ENCODE results near the gene CHP1. TPM values are rescaled to one million over a fixed set of nuclear protein-coding genes. Genes with fewer than 3 reads are reported as not detected.
A peak's percentile ranks its signal among the peaks of the same experiment; 100 is the strongest.

CHP1 gene
- total RNA-seq: 100 to 1,000 TPM in 3 of 4 donors, 10 to 100 TPM in 1; 77.9 to 168 (median 132) TPM

GRCh38 chr15:41230650-41231421, at the start of gene CHP1, which contains the start of gene EXD1:
TSS of gene CHP1 (plus strand) at chr15:41231268. CDS start at chr15:41231383, 115 bp downstream.
TSS of gene EXD1 (minus strand) at chr15:41230757. CDS start at chr15:41226575, 4,182 bp downstream.
- H3K27ac ChIP-seq: peak within 1 kb of the TSS; percentile 88 to 96 (median 92)
- 0 to 1% methylated on average over 66 to 72 of the region's 72 CpGs for WGBS, 2 donors

GRCh38 chr15:41182266-41182665, 48.8 kb upstream of the CHP1 start:
- Histone ChIP-seq H3K27me3 (no peaks in the 10 kb centered on the region), H3K36me3 (no peaks in the 10 kb centered on the region), H3K27ac (no peak overlapping the region), H3K4me1 (no peaks in the 10 kb centered on the region), H3K4me3 (no peak overlapping the region), H3K9me3 (no peaks in the 10 kb centered on the region)
- DNase-seq (ENCODE audit: low spot score in 2 of 2): no peak
- WGBS, 2 donors: 59 to 86% methylated on average over 4 of the region's 4 CpGs
- TF ChIP-seq POLR2A (IDR thresholded peaks at IDR 0.05) (no peak), EP300 (IDR thresholded peaks at IDR 0.05) (no peak), CTCF (IDR thresholded peaks at IDR 0.05) (no peak)

More at GRCh38 chr15:41230650-41231421, at the start of gene CHP1, which contains the start of gene EXD1:
- TF ChIP-seq POLR2A (IDR thresholded peaks at IDR 0.05) (peak; percentile 71 to 78), EP300 (IDR thresholded peaks at IDR 0.05) (peak; percentile 82 to 92), CTCF (IDR thresholded peaks at IDR 0.05) (peak; percentile 94 to 98 (median 95))
- H3K36me3 ChIP-seq: no peaks in the 10 kb centered on the region
- peaks cover 0 to 28% (median 10%) of the 10 kb centered on the region in 4 donors for H3K4me1 ChIP-seq
- H3K4me3 ChIP-seq: peak within 1 kb of the TSS; percentile 70 to 98 (median 90)
- peak; percentile 92 to 96 for DNase-seq (ENCODE audit: low spot score in 2 of 2)
- H3K9me3 ChIP-seq: no peaks in the 10 kb centered on the region
- H3K27me3 ChIP-seq: no peaks in the 10 kb centered on the region

- DNase-seq (ENCODE audit: low spot score in 2 of 2): no peak
- Histone ChIP-seq H3K36me3 (no peaks in the 10 kb centered on the region), H3K4me1 (no peaks in the 10 kb centered on the region), H3K9me3 (no peaks in the 10 kb centered on the region), H3K4me3 (no peak overlapping the region), H3K27me3 (no peaks in the 10 kb centered on the region), H3K27ac (no peak overlapping the region)
- TF ChIP-seq EP300 (IDR thresholded peaks at IDR 0.05): no peak
- no peak for TF ChIP-seq CTCF (IDR thresholded peaks at IDR 0.05)
- no peak for TF ChIP-seq POLR2A (IDR thresholded peaks at IDR 0.05)
- 57 to 61% methylated on average over 2 of the region's 2 CpGs for WGBS, 2 donors
Measured at GRCh38 chr15:41183581-41183980, 47.5 kb upstream of the CHP1 start.

- WGBS, 2 donors: 88 to 90% methylated on average over 1 of the region's 1 CpG
Measured at GRCh38 chr15:41194444-41194843, 36.6 kb upstream of the CHP1 start.

More at GRCh38 chr15:41194444-41194843, 36.6 kb upstream of the CHP1 start:
- DNase-seq (ENCODE audit: low spot score in 2 of 2): no peak
- no peaks in the 10 kb centered on the region for H3K4me1 ChIP-seq
- H3K36me3 ChIP-seq: no peaks in the 10 kb centered on the region
- H3K9me3 ChIP-seq: no peaks in the 10 kb centered on the region
- H3K27me3 ChIP-seq: no peaks in the 10 kb centered on the region
- no peak overlapping the region for H3K27ac ChIP-seq
- H3K4me3 ChIP-seq: no peak overlapping the region
- TF ChIP-seq EP300 (IDR thresholded peaks at IDR 0.05): no peak
- TF ChIP-seq CTCF (IDR thresholded peaks at IDR 0.05): no peak
- no peak for TF ChIP-seq POLR2A (IDR thresholded peaks at IDR 0.05)
